IMR-90 (cell line): ENCODE results near the gene MX1. TPM values are rescaled to one million over a fixed set of nuclear protein-coding genes. Genes with fewer than 3 reads are reported as not detected.

Experiments used
- CEBPB ChIP-seq: IDR thresholded peaks from 2 replicates; pipeline ENCODE4 v1.6.1; 2012; ENCODE audit warnings: low read depth, low read length, improper control_type of control experiment
- MAFK ChIP-seq: IDR thresholded peaks from 2 replicates; pipeline ENCODE4 v1.6.1; 2012; ENCODE audit warnings: low read depth, low read length, improper control_type of control experiment
- MAZ ChIP-seq: IDR thresholded peaks from 2 replicates; pipeline ENCODE4 v1.6.1; 2012; ENCODE audit warnings: low read depth, mild to moderate bottlenecking, low read length, improper control_type of control experiment, moderate library complexity, borderline replicate concordance
- RAD21 ChIP-seq: IDR thresholded peaks from 2 replicates; pipeline ENCODE4 v1.6.1; 2012; ENCODE audit warnings: low read length, improper control_type of control experiment
- SMC3 ChIP-seq: fragments of 150-350 bp; IDR thresholded peaks from 2 replicates; pipeline ENCODE4 v1.6.1; 2016; ENCODE audit warnings: low read depth, mild to moderate bottlenecking, antibody characterized with exemption, low read length, moderate library complexity
- USF2 ChIP-seq: fragments of 150-350 bp; IDR thresholded peaks from 2 replicates; pipeline ENCODE4 v1.6.1; 2017; ENCODE audit warnings: mild to moderate bottlenecking, antibody characterized with exemption, low read length, low read depth
- polyA plus RNA-seq, 3 experiments: library from polyadenylated mRNA; depleted of rRNA; stranded (reverse); fragments of >200 nt; gene quantifications; 2 replicates each; pipeline ENCODE4 v1.2.3, GENCODE V29; 2012; ENCODE audit warnings: low replicate concordance in 1 of 3
- total RNA-seq: library from RNA; depleted of rRNA; stranded (reverse); fragments of >200 nt; gene quantifications from 2 replicates; pipeline ENCODE4 v1.2.3, GENCODE V29; 2012

MX1 gene
- total and polyA plus RNA-seq, 2 of the 4 experiments (the other 2 are of a cell fraction), result 1.0 to 2.5 TPM

GRCh38 chr21:41465176-41465781, 39.2 kb downstream of the MX1 start (continued):
- TF ChIP-seq USF2 (no peak), RAD21 (no peak), SMC3 (no peak), MAFK (no peak), CEBPB (no peak), MAZ (no peak)
